ENCODE measurements around the gene SH3RF3. TPM values are rescaled to one million over a fixed set of nuclear protein-coding genes. Genes with fewer than 3 reads are reported as not detected.

The SH3RF3 gene
- total and polyA plus RNA-seq, 4 donors: 2.9 to 9.7 (median 8.6) TPM

GRCh38 chr2:109451671-109452070 lies 322.7 kb downstream of the SH3RF3 start:
- Histone ChIP-seq H3K36me3 (ENCODE audit: control insufficient read depth in 4 of 4, insufficient read depth in 4 of 4, low read length in 4 of 4) (peaks cover 0 to 6% (median 1%) of the 10 kb centered on the region in 4 donors), H3K27ac (ENCODE audit: low read depth in 1 of 2, low read length in 1 of 2) (no peak overlapping the region), H3K9me3 (ENCODE audit: control insufficient read depth in 4 of 4, insufficient read depth in 3 of 4, low read length in 3 of 4) (no peaks in the 10 kb centered on the region), H3K4me1 (ENCODE audit: control insufficient read depth in 5 of 5, insufficient read depth in 5 of 5, low read length in 5 of 5) (peaks cover 0 to 9% (median 5%) of the 10 kb centered on the region in 5 donors), H3K4me3 (no peak overlapping the region), H3K9ac (ENCODE audit: insufficient read depth in 1 of 2, low read length in 2 of 2) (no peak overlapping the region), H3K27me3 (ENCODE audit: control insufficient read depth in 3 of 3, insufficient read depth in 3 of 3, low read length in 2 of 3) (no peaks in the 10 kb centered on the region)
- TF ChIP-seq CTCF (IDR thresholded peaks at IDR 0.05; ENCODE audit: control extremely low read depth, extremely low read depth): no peak
- DNase-seq: no peak
- ATAC-seq (ENCODE audit: insufficient read depth, low FRiP score): no peak
- WGBS, 2 donors: 78 to 82% methylated on average over 6 of the region's 6 CpGs

- DNase-seq (no peak), ATAC-seq (ENCODE audit: insufficient read depth, low FRiP score) (no peak)
- TF ChIP-seq CTCF (IDR thresholded peaks at IDR 0.05; ENCODE audit: control extremely low read depth, extremely low read depth): no peak
- H3K4me1 ChIP-seq (ENCODE audit: control insufficient read depth in 5 of 5, insufficient read depth in 5 of 5, low read length in 5 of 5): peaks cover 0 to 9% (median 0%) of the 10 kb centered on the region in 5 donors
- no peaks in the 10 kb centered on the region for H3K27me3 ChIP-seq (ENCODE audit: control insufficient read depth in 3 of 3, insufficient read depth in 3 of 3, low read length in 2 of 3)
- H3K27ac ChIP-seq (ENCODE audit: low read depth in 1 of 2, low read length in 1 of 2): no peak overlapping the region
- H3K36me3 ChIP-seq (ENCODE audit: control insufficient read depth in 4 of 4, insufficient read depth in 4 of 4, low read length in 4 of 4): peaks cover 0 to 6% (median 1%) of the 10 kb centered on the region in 4 donors
- no peak overlapping the region for H3K4me3 ChIP-seq
- H3K9ac ChIP-seq (ENCODE audit: insufficient read depth in 1 of 2, low read length in 2 of 2): no peak overlapping the region
- H3K9me3 ChIP-seq (ENCODE audit: control insufficient read depth in 4 of 4, insufficient read depth in 3 of 4, low read length in 3 of 4): no peaks in the 10 kb centered on the region
- 97 to 98% methylated on average over 17 of the region's 17 CpGs for WGBS, 2 donors
Observed at GRCh38 chr2:109452318-109453305, 323.6 kb downstream of the SH3RF3 start.

- no peak for DNase-seq
Observed at GRCh38 chr2:109453371-109453995, 324.5 kb downstream of the SH3RF3 start.

More at GRCh38 chr2:109453371-109453995, 324.5 kb downstream of the SH3RF3 start:
- H3K27me3 ChIP-seq (ENCODE audit: control insufficient read depth in 3 of 3, insufficient read depth in 3 of 3, low read length in 2 of 3): no peaks in the 10 kb centered on the region
- no peak for ATAC-seq (ENCODE audit: insufficient read depth, low FRiP score)
- TF ChIP-seq CTCF (IDR thresholded peaks at IDR 0.05; ENCODE audit: control extremely low read depth, extremely low read depth): no peak
- no peak overlapping the region for H3K4me3 ChIP-seq
- no peak overlapping the region for H3K9ac ChIP-seq (ENCODE audit: insufficient read depth in 1 of 2, low read length in 2 of 2)
- H3K27ac ChIP-seq (ENCODE audit: low read depth in 1 of 2, low read length in 1 of 2): no peak overlapping the region
- peaks cover 0 to 9% (median 0%) of the 10 kb centered on the region in 5 donors for H3K4me1 ChIP-seq (ENCODE audit: control insufficient read depth in 5 of 5, insufficient read depth in 5 of 5, low read length in 5 of 5)
- 94 to 96% methylated on average over 15 of the region's 15 CpGs for WGBS, 2 donors
- H3K9me3 ChIP-seq (ENCODE audit: control insufficient read depth in 4 of 4, insufficient read depth in 3 of 4, low read length in 3 of 4): no peaks in the 10 kb centered on the region
- peaks cover 0 to 6% (median 2%) of the 10 kb centered on the region in 4 donors for H3K36me3 ChIP-seq (ENCODE audit: control insufficient read depth in 4 of 4, insufficient read depth in 4 of 4, low read length in 4 of 4)

Data from lung (tissue), 12 donors.